H1 (cell line): ENCODE data around the gene HIPK2. TPM values are rescaled to one million over a fixed set of nuclear protein-coding genes. Genes with fewer than 3 reads are reported as not detected.

Source experiments
- CTCF ChIA-PET: fragments of 300-600 bp; sonication (Branson Sonifier 250); formaldehyde crosslinking; loops from one replicate; lab custom pipeline; 2021; ENCODE audit not compliant: partially characterized antibody; lab: Charles Lee
- POLR2A ChIA-PET: fragments of 300-600 bp; sonication (Branson Sonifier 250); formaldehyde crosslinking; loops from one replicate; lab custom pipeline; 2021; ENCODE audit warnings: inconsistent platforms; ENCODE audit not compliant: partially characterized antibody; lab: Charles Lee
- DNase-seq, 2 experiments: peaks; one replicate each; pipeline versions ENCODE4 v3.0.0 to v3.0.0-alpha.2; 2010 to 2022; ENCODE audit warnings: low spot score in 2 of 2, low read depth in 1 of 2, mixed read lengths in 1 of 2
- FAIRE-seq: peaks from 2 replicates; lab custom pipeline; 2011; peaks lifted over from hg19 to GRCh38; lab: Jason Lieb, UNC
- H2AFZ ChIP-seq: 2 replicates; pipeline ENCODE4 v1.8.1; 2012; ENCODE audit warnings: low read length, inconsistent platforms
- H2AK5ac ChIP-seq: 2 replicates; pipeline ENCODE4 v1.6.1; 2013; ENCODE audit warnings: low read depth, low read length
- H2BK120ac ChIP-seq: replicated peaks from 2 replicates; pipeline ENCODE3; 2013; ENCODE audit warnings: low read depth, low read length, inconsistent platforms
- H2BK12ac ChIP-seq: 2 replicates; pipeline ENCODE4 v1.6.1; 2013; ENCODE audit warnings: low read depth, low read length
- H2BK15ac ChIP-seq: 2 replicates; pipeline ENCODE4 v1.6.1; 2013; ENCODE audit warnings: low read length
- H2BK20ac ChIP-seq: 2 replicates; pipeline ENCODE4 v1.6.1; 2013; ENCODE audit warnings: low read length
- H2BK5ac ChIP-seq: 2 replicates; pipeline ENCODE4 v1.6.1; 2013; ENCODE audit warnings: low read depth, low read length
- H3K14ac ChIP-seq: 2 replicates; pipeline ENCODE4 v1.6.1; 2013; ENCODE audit warnings: inconsistent platforms; ENCODE audit not compliant: insufficient read length
- H3K18ac ChIP-seq: 2 replicates; pipeline ENCODE4 v1.6.1; 2013; ENCODE audit warnings: low read length; ENCODE audit errors: extremely low read depth
- H3K23ac ChIP-seq: 2 replicates; pipeline ENCODE4 v1.6.1; 2013; ENCODE audit warnings: inconsistent platforms; ENCODE audit not compliant: insufficient read length
- H3K23me2 ChIP-seq: 2 replicates; pipeline ENCODE4 v1.6.1; 2013; ENCODE audit warnings: low read depth, low read length
- H3K27ac ChIP-seq: 2 replicates; pipeline ENCODE4 v1.6.1; 2011; ENCODE audit warnings: low read depth, low read length, inconsistent platforms
- H3K27me3 ChIP-seq, 4 experiments: replicated peaks in 1 of 4; 1 replicate in 1 of 4; 2 replicates in 3 of 4; pipeline versions ENCODE4 v1.6.1 to v1.8.1; 2011 to 2013; ENCODE audit warnings: low read length in 3 of 4, mild to moderate bottlenecking in 3 of 4, inconsistent platforms in 2 of 4, mixed read lengths in 2 of 4, moderate library complexity in 1 of 4; ENCODE audit not compliant: control insufficient read depth in 3 of 4, insufficient read depth in 3 of 4; ENCODE audit errors: extremely low read depth in 1 of 4
- H3K36me3 ChIP-seq, 4 experiments: 2 replicates each; pipeline versions ENCODE4 v1.6.1 to v1.8.1; 2011 to 2013; ENCODE audit warnings: mild to moderate bottlenecking in 4 of 4, low read length in 3 of 4, moderate library complexity in 2 of 4, control low read depth in 1 of 4, inconsistent platforms in 1 of 4; ENCODE audit not compliant: insufficient read depth in 4 of 4, control insufficient read depth in 2 of 4
- H3K4ac ChIP-seq: replicated peaks from 2 replicates; pipeline ENCODE3; 2013; ENCODE audit warnings: low read length, low read depth, mixed read lengths, inconsistent platforms; ENCODE audit not compliant: insufficient read length
- H3K4me1 ChIP-seq, 4 experiments: replicated peaks in 1 of 4; 1 replicate in 1 of 4; 2 replicates in 3 of 4; pipeline versions ENCODE4 v1.6.1 to v1.8.1; 2011 to 2013; ENCODE audit warnings: low read length in 3 of 4, inconsistent platforms in 2 of 4, mixed read lengths in 1 of 4; ENCODE audit not compliant: insufficient read depth in 4 of 4, control insufficient read depth in 3 of 4
- H3K4me2 ChIP-seq, 2 experiments: 2 replicates each; pipeline versions ENCODE4 v1.6.1 to v1.8.1; 2011 to 2013; ENCODE audit warnings: low read depth in 2 of 2, low read length in 2 of 2, control low read depth in 1 of 2, inconsistent platforms in 1 of 2, mild to moderate bottlenecking in 1 of 2; ENCODE audit not compliant: insufficient read depth in 1 of 2
- H3K4me3 ChIP-seq, 4 experiments: fragments of 200-600, 300-600 bp in 1 of 4; sonication (generic), shearing (Covaris generic), sonication (Bioruptor Twin) in 1 of 4; 2 replicates each; pipeline versions ENCODE4 v1.5.1 to v1.8.1; 2011 to 2016; ENCODE audit warnings: low read length in 4 of 4, low read depth in 3 of 4, control low read depth in 2 of 4, inconsistent platforms in 2 of 4, mild to moderate bottlenecking in 2 of 4, mixed read lengths in 1 of 4, moderate library complexity in 1 of 4; ENCODE audit not compliant: insufficient read depth in 2 of 4; ENCODE audit errors: extremely low read depth in 1 of 4
- H3K56ac ChIP-seq: replicated peaks from 2 replicates; pipeline ENCODE3; 2013; ENCODE audit warnings: low read depth, mild to moderate bottlenecking, mixed read lengths, low read length, inconsistent platforms; ENCODE audit not compliant: insufficient read length
- H3K79me1 ChIP-seq: 2 replicates; pipeline ENCODE4 v1.6.1; 2013; ENCODE audit warnings: low read depth, low read length, control low read depth
- H3K79me2 ChIP-seq, 2 experiments: 2 replicates each; pipeline versions ENCODE4 v1.6.1 to v1.8.1; 2012 to 2013; ENCODE audit warnings: low read length in 2 of 2, mild to moderate bottlenecking in 2 of 2, inconsistent platforms in 1 of 2; ENCODE audit not compliant: insufficient read depth in 2 of 2, control insufficient read depth in 1 of 2
- H3K9ac ChIP-seq, 4 experiments: replicated peaks in 1 of 4; 1 replicate in 1 of 4; 2 replicates in 3 of 4; pipeline versions ENCODE4 v1.6.1 to v1.8.1; 2011 to 2013; ENCODE audit warnings: low read depth in 3 of 4, low read length in 3 of 4, control low read depth in 2 of 4, mild to moderate bottlenecking in 2 of 4, moderate library complexity in 2 of 4, inconsistent platforms in 1 of 4; ENCODE audit errors: extremely low read depth in 1 of 4
- H3K9me3 ChIP-seq, 2 experiments: 2 replicates each; pipeline versions ENCODE4 v1.6.1 to v1.8.1; 2012 to 2013; ENCODE audit warnings: mild to moderate bottlenecking in 2 of 2, moderate library complexity in 2 of 2, control low read depth in 1 of 2, inconsistent platforms in 1 of 2, low read depth in 1 of 2, low read length in 1 of 2, mixed read lengths in 1 of 2; ENCODE audit not compliant: insufficient read depth in 2 of 2
- H4K20me1 ChIP-seq, 2 experiments: replicated peaks in 1 of 2; 2 replicates each; pipeline versions ENCODE3 to v1.8.1; 2011 to 2013; ENCODE audit warnings: inconsistent platforms in 2 of 2, low read length in 2 of 2, mild to moderate bottlenecking in 1 of 2; ENCODE audit not compliant: insufficient read depth in 2 of 2, control insufficient read depth in 1 of 2
- H4K5ac ChIP-seq: 2 replicates; pipeline ENCODE4 v1.6.1; 2013; ENCODE audit warnings: low read length, low read depth, mixed read lengths, inconsistent platforms; ENCODE audit not compliant: insufficient read length
- H4K8ac ChIP-seq: 2 replicates; pipeline ENCODE4 v1.8.0; 2013; ENCODE audit warnings: mild to moderate bottlenecking, moderate library complexity, low read length, inconsistent platforms; ENCODE audit not compliant: insufficient read depth; ENCODE audit errors: extremely low read depth
- H4K91ac ChIP-seq: replicated peaks from 2 replicates; pipeline ENCODE3; 2013; ENCODE audit warnings: low read length, mixed read lengths, inconsistent platforms; ENCODE audit not compliant: insufficient read length
- BACH1 ChIP-seq: IDR thresholded peaks from 2 replicates; pipeline ENCODE4 v1.6.1; 2012; ENCODE audit warnings: low read length, improper control_type of control experiment
- CEBPB ChIP-seq: IDR thresholded peaks from 2 replicates; pipeline ENCODE4 v1.6.1; 2012; ENCODE audit warnings: low read depth, low read length
- CHD2 ChIP-seq: IDR thresholded peaks from 2 replicates; pipeline ENCODE4 v1.6.1; 2012; ENCODE audit warnings: low read length, improper control_type of control experiment
- RAD21 ChIP-seq, 2 experiments: IDR thresholded peaks in 1 of 2; conservative IDR thresholded peaks in 1 of 2; 2 replicates each; pipeline ENCODE4 v1.6.1; 2011; ENCODE audit warnings: low read depth in 2 of 2, low read length in 2 of 2, improper control_type of control experiment in 1 of 2, inconsistent platforms in 1 of 2, mild to moderate bottlenecking in 1 of 2, moderate library complexity in 1 of 2
- RBBP5 ChIP-seq: IDR thresholded peaks from 2 replicates; pipeline ENCODE4 v1.7.1; 2012; ENCODE audit warnings: low read depth, mild to moderate bottlenecking, inconsistent platforms, low read length, moderate library complexity, borderline replicate concordance
- SAP30 ChIP-seq: fragments of 300-600 bp; sonication (generic); IDR thresholded peaks from 2 replicates; pipeline ENCODE4 v1.7.1; 2012; ENCODE audit warnings: low read length, moderate library complexity, mild to moderate bottlenecking, inconsistent platforms; ENCODE audit not compliant: insufficient read depth, insufficient replicate concordance
- SIRT6 ChIP-seq: IDR thresholded peaks from one replicate; pipeline ENCODE4 v1.7.1; 2012; ENCODE audit warnings: low read length, inconsistent platforms
- SP4 ChIP-seq: IDR thresholded peaks from 2 replicates; pipeline ENCODE4 v1.6.1; 2012; ENCODE audit warnings: low read length, inconsistent platforms
- TAF1 ChIP-seq: IDR thresholded peaks from 2 replicates; pipeline ENCODE4 v1.6.1; 2011; ENCODE audit warnings: mild to moderate bottlenecking, low read depth, low read length
- WGBS, 2 experiments: shearing (Covaris generic) in 1 of 2; methylation state at CpG; one replicate each; pipeline versions ENCODE4 v1.1.6 to v1.1.7; 2013 to 2015; ENCODE audit warnings: low lambda C conversion rate in 2 of 2, mixed read lengths in 2 of 2, inconsistent platforms in 1 of 2, low coverage in 1 of 2, missing lambda C conversion rate in 1 of 2; ENCODE audit not compliant: insufficient replicate concordance in 2 of 2, insufficient coverage in 1 of 2, insufficient read length in 1 of 2; ENCODE audit errors: extremely low coverage in 1 of 2, missing lambda C conversion rate in 1 of 2; 5-methylcytosine and 5-hydroxymethylcytosine counted together
- polyA plus RNA-seq, 7 experiments: library from polyadenylated mRNA; depleted of rRNA in 3 of 7; stranded (reverse) in 5 of 7; unstranded in 2 of 7; fragments of >200 nt in 5 of 7; fragments of 200-250 nt in 2 of 7; gene quantifications; 1 replicate in 5 of 7; 2 replicates in 1 of 7; 4 replicates in 1 of 7; pipeline versions ENCODE4 v1.2.1 to v1.2.3, GENCODE V29; 2011 to 2013; ENCODE audit warnings: missing spikeins in 2 of 7, mixed read lengths in 2 of 7
- total RNA-seq: library from RNA; stranded (reverse); fragmentation: NEBNext Ultra II Directional; extraction: Animal tissue kit (Norgen Biotek cat#: 25700); gene quantifications from 2 replicates; pipeline ENCODE4 v1.2.1, GENCODE V29; 2021
- TF ChIP-seq, protein P1 (sequence below), 3 experiments: IDR thresholded peaks; 1 replicate in 2 of 3; 2 replicates in 1 of 3; pipeline versions ENCODE4 v1.5.1 to v1.6.1; 2011; ENCODE audit warnings: low read length in 3 of 3, mild to moderate bottlenecking in 3 of 3, inconsistent platforms in 2 of 3, low read depth in 1 of 3, moderate library complexity in 1 of 3; ENCODE audit not compliant: insufficient read depth in 1 of 3; ENCODE audit errors: control extremely low read depth in 1 of 3

Gene HIPK2
- total and polyA plus RNA-seq, 2 of the 8 experiments (the other 6 are each of a cell fraction or from before 2014, with no cell fraction given): 8.3 to 24.3 TPM

DNA sequence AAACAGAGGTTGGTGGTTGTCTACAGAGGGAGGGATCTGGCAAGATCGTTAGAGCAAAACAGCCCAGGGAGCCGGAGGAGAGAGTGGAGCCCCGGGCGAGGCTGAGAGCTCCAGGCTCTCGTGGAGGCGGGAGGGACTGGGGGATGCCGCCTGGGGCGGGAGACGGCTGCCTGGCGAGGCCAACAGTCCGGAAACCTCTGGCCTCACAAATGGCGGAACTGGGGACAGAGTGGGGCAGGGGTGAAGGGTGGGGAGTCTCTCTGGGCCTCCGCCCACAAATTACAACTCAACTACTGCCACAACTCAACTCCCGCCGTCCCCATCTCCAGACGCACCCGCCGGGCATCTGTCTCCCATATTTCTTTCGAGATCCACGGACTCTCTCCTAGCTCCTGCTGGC, 206.6 kb downstream of the HIPK2 start:
- ChIA-PET POLR2A (interaction anchor here (0.7 kb wide), 1 partner anchor 11 kb away, joined by 3 read pairs; no protein-coding TSS in a partner anchor), CTCF (interaction anchor here (0.7 to 6.3 kb wide), 13 partner anchors 8 to 227 kb away, joined by 3 to 54 read pairs (median 5); no protein-coding TSS in a partner anchor)
- H2BK12ac ChIP-seq: no peak overlapping the region
- H3K9ac ChIP-seq: no peak overlapping the region
- H3K23me2 ChIP-seq: no peaks in the 10 kb centered on the region
- no peak overlapping the region for H2BK20ac ChIP-seq
- no peak for FAIRE-seq
- no peak overlapping the region for H2BK15ac ChIP-seq
- H3K79me2 ChIP-seq: no peaks in the 10 kb centered on the region
- no peak overlapping the region for H3K27ac ChIP-seq
- H3K4me2 ChIP-seq: no peak overlapping the region
- TF ChIP-seq SIRT6 (no peak), CHD2 (no peak), TAF1 (no peak), CEBPB (no peak), RBBP5 (no peak), SAP30 (no peak), SP4 (no peak), BACH1 (no peak), RAD21 (IDR thresholded peaks at IDR 0.05 in 1 of 2, conservative IDR thresholded peaks at IDR 0.05 in 1 of 2; ENCODE audit: low read depth in 2 of 2, low read length in 2 of 2) (no peak)
- TF ChIP-seq, protein P1, sequence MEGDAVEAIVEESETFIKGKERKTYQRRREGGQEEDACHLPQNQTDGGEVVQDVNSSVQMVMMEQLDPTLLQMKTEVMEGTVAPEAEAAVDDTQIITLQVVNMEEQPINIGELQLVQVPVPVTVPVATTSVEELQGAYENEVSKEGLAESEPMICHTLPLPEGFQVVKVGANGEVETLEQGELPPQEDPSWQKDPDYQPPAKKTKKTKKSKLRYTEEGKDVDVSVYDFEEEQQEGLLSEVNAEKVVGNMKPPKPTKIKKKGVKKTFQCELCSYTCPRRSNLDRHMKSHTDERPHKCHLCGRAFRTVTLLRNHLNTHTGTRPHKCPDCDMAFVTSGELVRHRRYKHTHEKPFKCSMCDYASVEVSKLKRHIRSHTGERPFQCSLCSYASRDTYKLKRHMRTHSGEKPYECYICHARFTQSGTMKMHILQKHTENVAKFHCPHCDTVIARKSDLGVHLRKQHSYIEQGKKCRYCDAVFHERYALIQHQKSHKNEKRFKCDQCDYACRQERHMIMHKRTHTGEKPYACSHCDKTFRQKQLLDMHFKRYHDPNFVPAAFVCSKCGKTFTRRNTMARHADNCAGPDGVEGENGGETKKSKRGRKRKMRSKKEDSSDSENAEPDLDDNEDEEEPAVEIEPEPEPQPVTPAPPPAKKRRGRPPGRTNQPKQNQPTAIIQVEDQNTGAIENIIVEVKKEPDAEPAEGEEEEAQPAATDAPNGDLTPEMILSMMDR (IDR thresholded peaks at IDR 0.05; ENCODE audit: control extremely low read depth in 1 of 3, insufficient read depth in 1 of 3, low read depth in 1 of 3, low read length in 3 of 3): no peak
- no peak overlapping the region for H2BK5ac ChIP-seq
- H3K14ac ChIP-seq: no peak overlapping the region
- H3K36me3 ChIP-seq: no peaks in the 10 kb centered on the region; a peak in 1 of 8 replicates
- DNase-seq: no peak
- no peaks in the 10 kb centered on the region for H3K9me3 ChIP-seq
- no peak overlapping the region for H2AFZ ChIP-seq
- no peak overlapping the region for H3K23ac ChIP-seq
- H3K56ac ChIP-seq: no peak overlapping the region
- H3K4me1 ChIP-seq: peaks cover 0 to 11% (median 3%) of the 10 kb centered on the region in 4 experiments; a peak in 3 of 7 replicates
- no peak overlapping the region for H3K4me3 ChIP-seq
- no peak overlapping the region for H3K4ac ChIP-seq
- H3K27me3 ChIP-seq: no peaks in the 10 kb centered on the region
- no peak overlapping the region for H2AK5ac ChIP-seq
- 79% methylated on average over 18 of the region's 20 CpGs; no CpG with 5 or more reads in 1 of the 2 experiments for WGBS, 2 experiments
- H3K18ac ChIP-seq: no peak overlapping the region
- H3K79me1 ChIP-seq: no peaks in the 10 kb centered on the region
- no peak overlapping the region for H4K91ac ChIP-seq
- no peak overlapping the region; the same call in 1 of the 2 replicates for H4K8ac ChIP-seq
- H4K20me1 ChIP-seq: no peaks in the 10 kb centered on the region
- H4K5ac ChIP-seq: no peak overlapping the region
- no peak overlapping the region for H2BK120ac ChIP-seq
